ENCODE data around the gene ESD. TPM values are rescaled to one million over a fixed set of nuclear protein-coding genes. Genes with fewer than 3 reads are reported as not detected.

The ESD gene
- total and polyA plus RNA-seq, 2 of the 13 experiments (the other 11 are each of a cell fraction or from before 2014, with no cell fraction given) = 118 to 147 TPM

DNA sequence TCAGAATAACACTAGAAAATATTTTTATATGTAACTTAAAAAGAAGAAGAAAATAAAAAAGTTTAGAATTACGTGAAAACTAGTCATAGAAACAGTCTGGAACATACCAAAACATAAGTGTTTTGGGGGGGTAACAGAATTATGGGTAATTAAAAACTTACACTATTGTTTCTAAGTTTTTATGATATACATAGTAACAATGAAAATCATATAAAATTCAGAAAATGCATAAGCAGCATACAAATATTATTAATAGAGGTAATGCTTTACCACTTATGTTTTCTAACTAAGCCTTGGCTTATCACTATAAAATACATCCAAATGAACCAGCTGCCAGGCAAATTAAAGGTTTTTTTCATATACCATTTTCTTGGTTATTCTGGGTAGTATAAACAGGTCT lies 14.9 kb downstream of the ESD start (continued):
- TF ChIP-seq MZF1 (CRISPR knock-in tag; IDR thresholded peaks at IDR 0.05; ENCODE audit: borderline replicate concordance) (no peak), TBX3 (IDR thresholded peaks at IDR 0.05; ENCODE audit: borderline replicate concordance) (no peak)

- ChIA-PET CTCF (ENCODE audit: low intra/inter-chr PET ratio, low total read pairs) (no interaction called here), POLR2A (no interaction called here)
- H3K27ac ChIP-seq (ENCODE audit: extremely low read length, insufficient read depth, low read length) = no peak overlapping the region
- TF ChIP-seq FOXO1 (CRISPR knock-in tag; IDR thresholded peaks at IDR 0.05) = no peak
- no peak for TF ChIP-seq SNAPC2 (CRISPR knock-in tag; IDR thresholded peaks at IDR 0.05)
- TF ChIP-seq FIP1L1 (IDR thresholded peaks at IDR 0.05; ENCODE audit: borderline replicate concordance, insufficient read depth, low read depth, low read length) = no peak
- no peak for TF ChIP-seq ZNF841 (CRISPR knock-in tag; IDR thresholded peaks at IDR 0.05; ENCODE audit: borderline replicate concordance)
- no peak for TF ChIP-seq SALL2 (CRISPR knock-in tag; IDR thresholded peaks at IDR 0.05)
- no peak for TF ChIP-seq ATF5 (CRISPR knock-in tag; IDR thresholded peaks at IDR 0.05; ENCODE audit: low read depth)
- ATAC-seq = no peak
- intact Hi-C loops (cut with micrococcal nuclease; ENCODE audit: unreplicated experiment) = no loop called here
- no peaks in the 10 kb centered on the region; the same call in 1 of the 2 replicates for H4K20me1 ChIP-seq (ENCODE audit: insufficient read depth, low read length)
- H3K27me3 ChIP-seq (ENCODE audit: control insufficient read depth in 1 of 2, insufficient read depth in 2 of 2, low read length in 2 of 2) = no peaks in the 10 kb centered on the region; a peak in 1 of 5 replicates
- no peaks in the 10 kb centered on the region for H3K9me3 ChIP-seq (ENCODE audit: low read length)
- WGBS (ENCODE audit: low lambda C conversion rate) = 95% methylated on average over 2 of the region's 2 CpGs
- no peak for FAIRE-seq
- H3K9ac ChIP-seq (ENCODE audit: insufficient read depth, low read depth, low read length) = no peak overlapping the region
- no peaks in the 10 kb centered on the region for H3K4me1 ChIP-seq (ENCODE audit: insufficient read depth, low read length)
- no peaks in the 10 kb centered on the region for H3K79me2 ChIP-seq (ENCODE audit: insufficient read depth, low read length)
- DNase-seq (ENCODE audit: low spot score) = no peak
- no peak overlapping the region for H2AFZ ChIP-seq (ENCODE audit: low read length)
- no TSS peak for BruUV-seq (replicated peaks)
- H3K36me3 ChIP-seq (replicated peaks in 1 of 2; ENCODE audit: control insufficient read depth in 1 of 2, insufficient read depth in 2 of 2, low read length in 2 of 2) = peaks cover 5 to 69% of the 10 kb centered on the region in 2 experiments
- H3K4me2 ChIP-seq (ENCODE audit: low read depth, low read length) = no peak overlapping the region
- in situ Hi-C loops (cut with HindIII; ENCODE audit: extremely low pct_ligation_motif_present, low pct_unique_long_range_greater_than_20kb) = no loop called here
- H3K4me3 ChIP-seq (replicated peaks in 1 of 3; ENCODE audit: insufficient read depth in 1 of 3, low read depth in 2 of 3, low read length in 3 of 3) = no peak overlapping the region
Measured at GRCh38 chr13:46778890-46779289, 18.1 kb downstream of the ESD start.
